Measurements from ENCODE around the gene ATG4D.

The ATG4D gene

DNA sequence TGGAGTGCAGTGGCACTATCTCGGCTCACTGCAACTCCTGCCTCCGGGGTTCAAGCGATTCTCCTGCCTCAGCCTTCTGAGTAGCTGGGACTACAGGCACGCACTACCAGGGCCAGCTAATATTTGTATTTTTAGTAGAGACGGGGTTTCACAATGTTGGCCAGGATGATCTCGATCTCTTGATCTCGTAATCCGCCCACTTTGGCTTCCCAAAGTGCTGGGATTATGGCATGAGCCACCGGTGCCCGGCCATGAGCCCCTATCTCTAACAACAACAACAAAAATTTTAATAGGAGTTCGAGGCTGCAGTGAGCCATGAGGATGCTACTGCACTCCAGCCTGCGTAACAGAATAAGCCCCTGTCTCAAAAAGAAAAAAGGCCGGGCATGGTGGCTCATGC is 38.4 kb downstream of the ATG4D start:
- DNase-seq = no peak

DNA sequence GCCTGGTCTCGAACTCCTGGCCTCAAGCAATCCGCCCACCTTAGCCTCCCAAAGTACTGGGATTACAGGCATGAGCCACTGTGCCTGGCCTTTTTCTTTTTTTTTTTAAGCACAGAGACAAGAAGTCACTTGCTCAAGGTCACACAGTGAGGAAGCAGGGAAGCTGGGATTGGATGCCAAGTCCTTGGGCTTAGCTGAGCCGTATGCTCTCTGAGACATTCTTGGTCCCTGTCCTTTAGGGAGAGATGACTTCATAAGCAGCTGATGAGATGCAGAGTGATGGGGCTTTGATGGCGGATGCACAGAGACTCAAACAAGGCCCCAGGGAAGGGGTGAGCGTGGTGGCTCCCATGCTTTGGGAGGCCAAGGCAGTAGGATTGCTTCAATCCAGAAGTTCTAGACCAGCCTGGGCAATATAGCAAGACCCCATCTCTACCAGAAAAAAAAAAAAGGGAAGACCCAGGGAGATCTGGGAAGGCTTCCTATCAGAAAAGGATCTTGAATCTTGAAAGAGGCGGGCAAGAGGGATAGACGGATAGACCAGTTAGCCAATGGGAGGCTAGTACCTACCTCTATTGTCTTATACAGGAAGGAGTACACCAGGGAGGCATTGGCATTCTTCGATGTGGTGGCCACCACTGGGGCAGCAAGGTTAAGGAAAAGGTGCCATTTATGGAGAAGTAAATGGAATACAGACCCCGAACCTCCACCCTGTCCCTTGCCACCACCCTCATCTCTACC is 39.5 kb downstream of the ATG4D start:
- no peak for DNase-seq

DNA sequence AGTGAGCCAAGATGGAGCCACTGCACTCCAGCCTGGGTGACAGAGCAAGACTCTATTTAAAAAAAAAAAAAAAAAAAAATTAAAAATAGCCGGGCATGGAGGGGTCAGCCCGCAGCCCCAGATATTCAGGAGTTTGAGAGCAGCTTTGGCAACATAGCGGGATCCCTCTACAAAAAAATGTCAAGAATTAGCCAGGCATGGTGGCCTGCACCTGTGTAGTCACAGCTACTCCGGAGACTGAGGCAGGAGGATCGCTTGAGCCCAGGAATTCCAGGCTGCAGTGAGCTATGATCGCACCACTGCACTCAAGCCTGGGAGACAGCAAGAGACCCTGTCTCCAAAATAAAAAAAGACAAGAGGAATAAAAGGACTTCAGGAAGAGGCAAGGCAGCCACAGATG is 42.7 kb downstream of the ATG4D start:
- no peak for DNase-seq

DNA sequence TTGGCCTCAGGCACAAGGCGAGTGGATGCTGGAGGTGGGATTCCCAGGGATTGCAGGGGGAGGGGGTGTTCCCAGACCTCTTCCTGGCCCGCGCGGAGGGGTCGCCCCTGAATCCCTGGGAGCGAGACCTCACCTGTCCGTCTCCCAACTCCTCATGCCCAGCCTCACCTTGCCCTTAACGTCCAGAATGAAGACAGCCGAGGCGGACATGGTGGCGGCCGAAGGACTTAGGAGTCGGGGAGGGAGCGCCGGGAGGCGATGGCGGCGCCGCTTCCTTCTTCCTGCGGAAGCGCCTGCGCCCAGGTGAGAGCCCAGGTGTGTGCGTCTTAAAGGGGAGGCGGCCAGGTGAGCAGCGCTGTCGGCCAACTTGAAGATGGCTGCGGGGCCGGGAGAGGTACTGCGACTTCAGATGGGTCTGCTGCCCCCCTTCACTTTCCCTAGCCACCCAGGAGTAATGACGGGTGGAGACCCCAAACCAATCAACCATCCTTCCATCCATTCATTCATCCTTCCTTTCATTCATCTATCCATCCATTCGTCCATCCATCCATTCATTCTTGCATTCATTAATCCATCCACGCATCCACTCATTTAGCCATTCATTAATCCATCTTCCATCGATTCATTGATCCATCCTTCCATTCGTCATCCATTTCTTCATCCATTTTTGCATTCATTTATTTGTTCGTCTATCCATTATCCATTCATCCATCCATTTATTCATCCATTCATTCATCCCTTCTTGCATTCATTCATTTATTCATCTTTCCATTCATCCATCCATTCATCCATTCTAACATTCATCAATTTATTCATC is 43.5 kb downstream of the ATG4D start, which contains the start of gene AP1M2:
Gene AP1M2 (minus strand): TSS at position 291 of the 817 bp plus-strand sequence. CDS start 81 bp downstream, at position 210.
- DNase-seq = no peak

DNA sequence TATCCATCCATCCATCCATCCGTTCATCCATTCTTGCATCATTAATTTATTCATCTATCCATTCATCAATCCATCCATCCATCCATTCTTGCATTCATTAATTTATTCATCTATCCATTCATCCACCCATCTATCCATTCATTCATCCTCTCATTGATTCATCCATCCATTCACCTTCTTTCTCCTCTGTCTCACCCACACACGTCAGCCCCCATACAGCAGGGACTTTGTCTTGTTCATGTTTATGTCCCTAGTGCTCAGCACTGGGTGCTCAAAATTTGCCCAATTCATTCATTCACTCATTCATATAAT is 44.1 kb downstream of the ATG4D start:
- DNase-seq = no peak

DNA sequence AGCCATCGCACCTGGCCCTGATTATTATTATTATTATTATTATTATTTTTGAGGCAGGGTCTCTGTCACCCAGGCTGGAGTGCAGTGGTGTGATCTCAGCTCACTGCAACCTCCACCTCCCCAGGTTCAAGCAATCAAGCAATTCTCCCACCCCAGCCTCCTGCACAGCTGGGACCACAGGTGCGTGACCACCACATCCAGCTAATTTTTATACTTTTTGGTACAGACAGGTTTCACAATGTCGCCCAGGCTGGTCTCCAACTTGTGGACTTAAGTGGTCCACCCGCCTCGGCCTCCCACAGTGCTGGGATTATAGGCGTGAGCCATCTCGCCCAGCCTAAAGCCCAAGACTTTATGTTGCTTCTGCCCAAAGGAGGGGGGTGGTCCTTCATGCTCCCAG is 49.4 kb downstream of the ATG4D start:
- DNase-seq = no peak

DNA sequence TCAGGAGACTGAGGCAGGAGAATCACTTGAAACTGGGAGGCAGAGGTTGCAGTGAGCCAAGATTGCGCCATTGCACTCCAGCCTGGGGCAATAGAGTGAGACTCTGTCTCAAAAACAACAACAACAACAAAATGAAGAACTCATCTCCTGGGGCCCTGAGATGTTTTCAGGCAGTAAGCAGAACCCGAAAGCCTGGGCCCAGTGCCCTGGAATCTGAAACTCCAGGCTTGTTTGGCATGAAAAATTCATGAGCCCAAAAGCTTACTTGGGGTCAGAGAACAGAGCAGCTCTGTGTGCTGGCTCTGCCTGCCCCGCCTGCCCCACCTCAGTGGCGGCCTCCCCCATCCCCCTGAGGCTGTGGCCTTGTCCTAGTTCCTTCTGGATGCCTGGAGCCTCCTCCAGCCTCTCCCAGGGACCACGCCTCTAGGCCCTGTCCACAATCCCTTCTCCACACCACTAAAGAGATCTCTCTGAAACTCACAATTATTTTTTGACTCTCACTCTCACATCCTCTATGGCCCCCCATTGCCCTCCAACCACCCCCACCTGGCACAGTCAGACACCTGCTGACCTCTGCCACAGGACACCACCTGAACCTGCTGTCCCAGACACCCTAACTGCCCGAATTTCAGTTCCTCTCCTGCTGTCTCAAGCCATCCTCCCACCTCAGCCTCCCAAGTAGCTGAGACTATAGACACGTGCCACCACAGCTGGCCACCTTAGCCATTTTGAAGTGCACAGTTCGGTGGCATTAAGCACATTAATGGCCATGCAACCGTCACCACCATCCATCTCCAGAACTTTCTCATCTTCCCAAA is 50.3 kb downstream of the ATG4D start:
- no peak for DNase-seq

DNA sequence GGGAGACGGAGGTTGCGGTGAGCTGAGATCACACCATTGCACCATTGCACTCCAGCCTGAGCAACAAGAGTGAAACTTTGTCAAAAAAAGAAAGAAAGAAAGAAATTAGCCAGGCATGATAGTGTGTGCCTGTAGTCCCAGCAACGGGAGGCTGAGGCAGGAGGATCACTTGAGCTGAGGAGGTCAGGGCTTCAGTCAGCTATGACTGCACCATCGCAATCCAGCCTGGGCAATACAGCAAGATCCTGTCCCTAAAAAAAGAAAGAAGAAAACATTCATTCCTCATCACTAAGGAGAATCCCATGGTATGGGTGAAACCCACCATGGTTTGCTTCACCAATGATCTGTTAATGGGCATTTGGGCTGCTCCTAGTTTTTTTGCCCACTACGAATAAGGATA is 56.4 kb downstream of the ATG4D start:
- DNase-seq = no peak

DNA sequence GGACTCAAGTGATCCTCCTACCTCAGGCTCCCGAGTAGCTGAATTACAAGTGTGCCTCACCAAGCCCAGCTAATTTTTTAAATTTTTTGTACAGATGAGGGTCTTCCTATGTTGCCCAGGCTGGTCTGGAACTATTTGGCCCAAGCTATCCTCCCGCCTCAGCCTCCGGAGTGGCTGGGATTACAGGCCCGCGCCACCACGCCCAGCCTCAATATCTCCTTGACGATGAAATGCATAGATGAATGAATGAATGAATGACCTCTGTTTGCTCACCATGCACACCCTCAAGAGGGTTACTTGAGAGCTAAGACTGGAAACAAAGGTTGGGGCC is 58.3 kb downstream of the ATG4D start:
- no peak for DNase-seq

DNA sequence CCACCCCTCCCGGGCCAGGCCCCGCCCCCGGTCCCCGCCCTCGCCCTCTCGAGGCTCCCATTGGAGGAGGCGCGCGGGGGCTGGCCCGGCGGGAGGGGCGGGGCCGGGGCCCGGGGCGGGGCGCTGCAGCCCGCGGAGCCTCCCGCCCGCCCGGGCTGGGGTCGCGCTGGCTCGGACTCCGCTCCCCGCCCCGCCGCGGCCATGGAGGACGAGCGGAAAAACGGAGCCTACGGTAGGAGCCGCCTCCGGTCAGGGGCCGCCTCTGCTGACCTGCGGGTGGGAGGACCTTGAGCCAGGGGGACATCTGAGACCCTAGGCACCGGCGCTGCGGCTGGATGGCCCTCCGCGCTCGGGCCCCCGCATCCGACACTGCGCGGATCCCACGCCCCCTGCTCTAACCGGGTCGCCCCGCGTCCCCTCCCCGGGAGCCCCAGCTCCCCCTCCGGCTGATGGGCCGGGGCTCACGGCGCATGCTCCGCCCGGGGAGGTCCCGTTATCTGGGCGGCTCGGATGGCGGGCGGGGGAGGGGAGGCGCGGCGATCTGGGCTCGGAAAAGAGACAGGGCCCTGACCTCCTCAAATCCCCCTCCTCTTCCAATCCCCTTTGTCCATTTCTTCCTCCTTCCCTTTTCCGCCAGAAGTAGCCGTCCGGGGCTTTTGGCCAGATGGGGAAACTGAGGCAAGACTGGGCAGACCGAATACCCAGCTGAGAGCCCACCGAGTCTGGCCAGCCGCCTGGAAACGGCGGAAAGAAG is 58.8 kb downstream of the ATG4D start:
- DNase-seq = peak; percentile 88

All from activated T-cell treated with anti-CD3 and anti-CD28 coated beads for 4 hours (primary cell).